Skin of body (tissue), 2 donors: Measurements from ENCODE around the gene SNRNP25. TPM values are rescaled to one million over a fixed set of nuclear protein-coding genes. Genes with fewer than 3 reads are reported as not detected.

Source experiments
- DNase-seq: peaks from one replicate; lab custom pipeline; 2025; lab: John Stamatoyannopoulos, UW
- total RNA-seq: library from RNA; depleted of rRNA; stranded (reverse); fragments of >200 nt; gene quantifications from one replicate; pipeline ENCODE4 v1.2.3, GENCODE V29; 2014

Gene SNRNP25
- total RNA-seq, 1 donor from 2014 or later = 13.0 TPM

- DNase-seq = peak; percentile 15
Observed at GRCh38 chr16:77273-77806, 23.7 kb downstream of the SNRNP25 start.

GRCh38 chr16:77807-78443 lies 24.3 kb downstream of the SNRNP25 start, which contains the start of gene MPG:
MPG (plus strand) TSS chr16:78225; CDS start chr16:78310, 85 bp downstream.
- peak; percentile 64 for DNase-seq

- DNase-seq = no peak
Observed at GRCh38 chr16:78444-79150, 25.0 kb downstream of the SNRNP25 start.

- DNase-seq = no peak
Observed at GRCh38 chr16:79151-80054, 25.8 kb downstream of the SNRNP25 start.

GRCh38 chr16:83060-83603 lies 29.5 kb downstream of the SNRNP25 start:
- no peak for DNase-seq

- DNase-seq = no peak
Observed at GRCh38 chr16:83781-84615, 30.4 kb downstream of the SNRNP25 start.

- DNase-seq = no peak
Observed at GRCh38 chr16:84718-85406, 31.2 kb downstream of the SNRNP25 start.

- no peak for DNase-seq
Observed at GRCh38 chr16:85407-85782, 31.8 kb downstream of the SNRNP25 start.

GRCh38 chr16:85865-86264 lies 32.2 kb downstream of the SNRNP25 start:
- no peak for DNase-seq

- no peak for DNase-seq
Observed at GRCh38 chr16:86483-86952, 32.9 kb downstream of the SNRNP25 start.

GRCh38 chr16:88613-89012 lies 35.0 kb downstream of the SNRNP25 start:
- DNase-seq = no peak

GRCh38 chr16:89391-90302 lies 36.0 kb downstream of the SNRNP25 start:
- no peak for DNase-seq

GRCh38 chr16:91484-91883 lies 37.9 kb downstream of the SNRNP25 start:
- no peak for DNase-seq

- DNase-seq = no peak
Observed at GRCh38 chr16:92431-93339, 39.1 kb downstream of the SNRNP25 start.

GRCh38 chr16:94918-95265 lies 41.3 kb downstream of the SNRNP25 start:
- DNase-seq = no peak

GRCh38 chr16:96935-97381 lies 43.3 kb downstream of the SNRNP25 start:
- DNase-seq = peak; percentile 54

- no peak for DNase-seq
Observed at GRCh38 chr16:97822-98221, 44.2 kb downstream of the SNRNP25 start.

- DNase-seq = no peak
Observed at GRCh38 chr16:100989-101388, 47.4 kb downstream of the SNRNP25 start.
